ENCODE data around the gene RCAN2.

DNA sequence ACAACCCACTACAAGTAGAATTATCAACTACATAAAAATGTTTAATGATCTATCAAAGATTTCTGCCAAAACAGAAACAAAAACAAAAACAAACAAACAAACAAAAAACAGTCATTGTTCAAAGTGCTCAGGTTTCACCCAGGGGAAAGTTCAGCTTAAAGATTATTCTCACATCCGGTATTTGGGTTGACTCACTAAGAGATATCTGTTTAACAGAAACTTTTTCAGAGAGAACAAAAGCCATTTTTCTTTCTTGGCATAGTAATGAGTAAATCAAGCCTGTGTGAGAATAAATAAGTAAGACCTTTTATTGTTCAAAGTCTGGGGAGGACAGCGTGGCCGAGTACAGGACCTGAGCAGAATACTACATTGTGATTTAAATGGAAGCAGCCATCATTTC is 143.6 kb downstream of the RCAN2 start:
- TF ChIP-seq EZH2 (IDR thresholded peaks at IDR 0.05), result no peak
- TF ChIP-seq CTCF (IDR thresholded peaks at IDR 0.05), result no peak
